ENCODE data around the gene P2RY14. TPM values are rescaled to one million over a fixed set of nuclear protein-coding genes. Genes with fewer than 3 reads are reported as not detected.

The P2RY14 gene
- total RNA-seq, 1 experiment from 2014 or later = not detected

DNA sequence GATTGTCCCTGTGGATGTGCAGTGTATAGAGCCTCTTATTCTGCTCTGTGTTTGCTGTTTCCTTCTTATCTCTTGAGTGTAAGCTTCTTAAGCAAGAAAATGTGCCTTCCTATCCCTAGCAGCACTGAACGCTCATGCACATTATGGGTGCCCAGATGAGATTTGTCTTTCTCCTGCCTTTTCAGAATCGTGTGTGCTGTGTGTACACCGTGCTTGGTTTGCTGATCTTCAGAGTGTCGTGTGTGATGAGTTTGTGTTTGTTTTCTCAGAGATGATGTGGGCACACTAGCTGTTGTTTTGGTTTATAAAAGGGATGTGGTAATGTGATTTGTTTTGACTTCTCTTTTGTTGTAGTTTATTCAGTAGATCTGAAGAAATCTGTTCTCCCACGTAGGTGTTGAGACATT lies 95.1 kb downstream of the P2RY14 start:
- no peak for DNase-seq (ENCODE audit: low read depth)

DNA sequence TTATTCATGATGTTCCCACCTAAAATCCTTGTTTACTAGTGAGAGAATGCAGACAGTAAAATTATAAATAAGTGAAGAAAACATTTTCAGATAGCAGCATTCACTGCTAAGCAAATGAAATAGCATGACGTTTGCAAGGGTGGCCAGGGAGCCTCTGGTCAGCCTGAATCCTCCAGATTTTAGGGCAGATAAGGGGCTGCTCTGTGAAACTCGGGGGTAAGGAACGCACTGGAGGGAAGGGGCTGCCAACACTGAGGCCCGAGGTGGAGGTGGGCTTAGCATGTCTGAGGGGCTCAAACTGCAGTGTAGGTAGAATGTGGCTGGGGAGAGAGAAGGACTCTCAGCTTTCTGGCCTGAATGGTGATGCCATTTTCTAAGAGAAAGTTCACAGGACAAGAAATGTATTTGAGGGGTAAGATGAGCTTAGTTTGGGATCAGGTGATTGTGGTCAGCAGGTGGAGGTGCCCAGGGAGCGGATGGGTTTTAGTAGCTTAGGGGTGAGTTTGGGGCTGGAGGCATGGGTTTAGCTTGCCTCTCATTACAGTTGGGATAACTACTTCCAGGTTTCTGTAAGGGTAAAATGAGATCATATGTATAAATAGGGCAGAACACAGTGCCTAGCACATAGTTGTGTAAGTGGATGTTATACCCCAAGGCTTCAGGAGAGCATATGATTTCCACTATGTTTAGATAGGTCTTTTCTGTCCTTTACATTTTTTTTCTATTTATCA lies 95.8 kb downstream of the P2RY14 start:
- DNase-seq (ENCODE audit: low read depth) = no peak

DNA sequence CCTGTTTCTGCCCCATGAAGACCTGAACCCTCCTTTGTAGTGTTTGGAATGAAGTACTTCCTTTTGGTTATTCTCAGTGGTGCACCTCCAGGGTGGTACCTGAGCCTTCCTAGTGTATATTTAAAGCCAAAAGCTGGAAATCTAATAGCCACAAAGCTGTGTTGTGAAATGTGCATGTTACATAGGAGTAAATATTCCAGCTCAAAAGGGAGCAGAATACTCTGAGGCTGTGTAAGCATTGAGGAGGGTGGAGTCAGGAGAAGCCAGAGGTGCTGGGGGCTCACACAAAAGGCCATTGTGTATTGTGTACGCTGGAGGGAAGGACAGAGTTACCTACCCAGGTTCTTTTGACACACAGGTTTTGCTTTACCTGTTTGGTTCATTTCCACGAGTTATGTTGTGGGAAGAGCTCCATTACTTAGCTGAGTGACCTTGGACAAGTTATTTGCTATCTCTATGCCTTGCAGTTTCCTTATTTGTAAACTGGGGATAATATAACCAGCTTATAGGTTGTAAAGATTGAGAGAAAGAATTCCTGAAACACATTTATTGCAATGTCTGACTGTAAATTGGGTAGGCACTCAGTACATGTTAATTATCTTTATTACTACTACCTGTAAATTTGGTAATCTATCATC lies 100.0 kb downstream of the P2RY14 start:
- no peak for DNase-seq (ENCODE audit: low read depth)

DNA sequence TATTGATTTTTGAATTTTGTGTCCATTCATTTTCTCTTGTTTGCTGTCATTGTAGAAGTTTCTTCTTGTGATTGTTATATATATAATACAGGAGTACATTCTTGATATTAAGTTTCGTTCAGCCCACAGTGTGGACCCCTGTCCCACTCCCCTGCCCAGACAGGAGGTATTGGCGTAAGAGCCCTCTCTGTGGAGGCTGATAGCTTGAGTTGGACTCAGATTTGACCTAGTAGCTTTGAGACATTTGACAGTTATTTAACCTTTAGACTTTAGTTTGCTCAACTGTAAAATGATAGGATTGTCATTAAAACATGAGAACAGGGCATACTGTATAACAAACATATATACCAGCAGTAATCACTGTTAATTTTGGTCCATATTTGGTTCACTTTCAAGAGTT lies 102.4 kb downstream of the P2RY14 start:
- DNase-seq (ENCODE audit: low read depth) = no peak

DNA sequence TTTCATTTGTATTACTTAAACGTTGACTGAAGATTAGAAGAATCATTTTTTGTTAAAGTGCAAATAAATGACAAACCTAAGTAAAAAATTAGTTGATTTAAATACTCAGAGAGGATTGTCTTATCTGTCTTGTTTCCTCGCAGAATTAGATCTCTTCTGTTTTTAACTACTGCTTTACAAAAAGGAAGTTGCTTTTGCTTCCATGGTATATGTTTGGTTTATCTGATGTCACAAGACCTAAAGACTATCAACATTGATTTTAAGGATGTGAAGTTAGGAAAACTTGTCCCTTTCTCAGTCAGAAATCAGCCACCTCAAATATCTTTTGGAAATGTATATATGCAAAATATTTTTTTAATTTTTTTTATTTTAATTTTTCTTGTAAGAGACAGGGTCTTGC lies 104.0 kb downstream of the P2RY14 start:
- no peak for DNase-seq (ENCODE audit: low read depth)

DNA sequence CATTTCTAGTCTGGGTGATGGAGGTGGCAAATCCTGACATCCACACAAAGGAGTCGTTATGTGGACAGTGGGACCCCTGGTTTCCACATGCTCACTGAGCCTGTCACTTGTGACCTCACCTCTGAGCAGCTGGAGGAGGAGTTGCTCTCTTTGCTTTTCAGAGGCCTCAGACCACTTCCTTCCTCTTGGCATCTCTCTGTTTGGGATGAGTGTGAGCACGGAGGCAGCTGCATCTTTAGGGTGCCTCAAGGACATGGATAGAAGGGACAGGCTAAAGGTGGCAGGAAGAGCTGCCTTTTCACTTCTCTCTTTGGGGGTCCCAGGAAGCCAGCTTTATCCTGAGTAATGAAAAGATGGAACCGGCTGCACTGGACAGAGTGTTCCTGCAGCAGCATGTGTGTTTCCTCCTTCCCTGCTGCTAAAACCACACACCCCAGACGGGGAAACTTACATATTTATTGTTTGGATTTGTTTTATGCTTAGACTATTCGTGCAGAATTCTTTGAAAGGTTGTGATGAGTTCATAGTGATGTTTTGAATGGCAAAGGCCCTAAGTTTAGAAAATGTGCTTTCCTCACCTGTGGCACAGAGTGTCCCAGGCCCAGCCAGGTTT lies 107.1 kb downstream of the P2RY14 start:
- peak; percentile 11 for DNase-seq (ENCODE audit: low read depth)

DNA sequence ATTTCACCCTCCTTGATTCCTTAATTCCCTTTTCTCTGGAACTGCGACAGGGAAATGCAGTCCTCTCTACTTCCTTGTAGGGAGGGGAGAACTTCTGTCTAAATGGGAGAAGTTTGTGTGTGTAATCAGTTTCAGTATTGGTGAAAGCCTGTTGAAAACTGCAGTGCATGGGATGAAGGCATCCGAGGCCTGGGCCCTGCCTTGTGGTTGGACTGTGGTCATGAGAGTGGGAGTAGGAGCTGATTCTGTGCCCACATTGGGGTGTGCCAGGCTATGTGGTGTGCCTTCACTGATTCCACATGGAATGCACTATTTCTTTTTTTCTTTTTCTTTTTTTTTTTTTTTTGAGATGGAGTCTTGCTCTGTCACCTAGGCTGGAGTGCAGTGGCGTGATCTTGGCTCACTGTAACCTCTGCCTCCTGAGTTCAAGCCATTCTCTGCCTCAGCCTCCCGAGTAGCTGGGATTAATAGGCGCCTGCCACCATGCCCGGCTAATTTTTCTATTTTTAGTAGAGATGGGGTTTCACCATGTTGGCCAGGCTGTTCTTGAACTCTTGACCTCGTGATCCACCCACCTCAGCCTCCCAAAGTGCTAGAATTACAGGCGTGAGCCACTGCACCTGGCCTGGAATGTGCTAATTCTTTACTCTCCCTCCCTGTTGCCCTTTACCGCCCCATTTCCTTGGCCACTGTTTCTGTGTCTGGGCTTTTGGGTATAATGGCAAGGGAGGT lies 108.2 kb downstream of the P2RY14 start:
- peak; percentile 52 for DNase-seq (ENCODE audit: low read depth)

DNA sequence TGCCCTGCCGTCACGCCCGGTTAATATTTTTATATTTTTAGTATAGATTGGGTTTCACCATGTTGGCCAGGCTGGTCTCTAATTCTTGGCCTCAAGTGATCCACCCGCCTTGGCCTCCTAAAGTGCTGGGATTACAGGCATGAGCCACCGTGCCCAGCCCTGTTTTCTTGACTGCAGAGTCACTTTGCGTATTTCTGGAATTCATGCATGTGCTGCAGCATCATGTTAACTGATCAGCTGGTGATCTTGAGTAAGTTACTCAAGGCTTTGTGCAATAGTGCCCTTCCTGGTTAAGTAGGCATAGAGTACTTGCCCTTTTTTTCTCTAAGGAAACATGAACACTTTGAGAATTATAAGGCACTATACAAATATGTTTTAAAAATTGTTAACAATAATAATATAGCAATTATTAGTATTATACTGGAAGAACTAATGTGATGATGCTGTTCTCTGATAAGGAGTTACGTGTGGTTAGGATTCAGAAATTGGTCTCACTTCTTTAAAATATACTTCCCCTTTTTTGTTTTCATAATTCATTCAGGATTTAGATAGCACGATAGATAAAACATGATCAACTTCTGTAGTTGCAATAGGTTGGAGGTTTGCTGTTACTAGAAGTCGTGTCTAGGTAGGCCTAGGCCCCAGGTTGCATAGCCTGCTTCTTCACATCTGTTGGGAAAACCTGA lies 108.9 kb downstream of the P2RY14 start:
- DNase-seq (ENCODE audit: low read depth) = no peak

DNA sequence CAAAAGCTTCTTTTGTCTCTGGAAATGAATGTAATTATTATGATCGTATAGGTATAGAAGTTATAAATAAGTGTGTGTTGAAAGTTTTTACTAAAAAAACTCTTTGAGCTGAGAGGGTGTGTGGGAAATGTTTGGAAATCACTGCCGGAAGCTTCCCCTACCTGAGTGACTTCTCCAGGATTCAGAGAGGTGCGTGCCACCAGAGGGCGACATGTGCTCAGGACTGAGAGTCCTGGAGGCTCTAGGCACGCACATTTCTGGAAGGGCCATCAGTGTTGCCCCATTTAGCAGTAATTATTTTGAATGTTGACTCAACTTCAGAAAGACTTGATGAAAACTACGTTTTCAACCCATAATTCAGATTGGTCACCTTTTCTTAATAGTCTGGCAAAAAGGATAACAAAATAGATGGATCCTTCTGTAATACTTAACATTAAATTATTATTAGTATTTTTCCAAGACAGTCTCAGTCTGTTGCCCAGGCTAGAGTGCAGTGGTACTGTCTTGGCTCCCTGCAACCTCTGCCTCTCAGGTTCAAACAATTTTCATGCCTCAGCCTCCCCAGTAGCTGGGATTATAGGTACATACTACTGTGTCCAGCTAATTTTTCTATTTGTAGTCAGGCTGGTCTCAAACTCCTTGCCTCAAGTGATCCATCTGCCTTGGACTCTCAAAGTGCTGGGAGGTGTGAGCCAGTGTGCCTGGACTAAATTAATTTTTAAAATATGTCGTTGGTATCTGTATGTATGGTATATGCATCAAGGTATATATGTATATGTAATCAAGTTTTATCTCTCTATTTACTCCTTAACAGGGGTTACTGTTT lies 109.9 kb downstream of the P2RY14 start:
- peak; percentile 75 for DNase-seq (ENCODE audit: low read depth)

DNA sequence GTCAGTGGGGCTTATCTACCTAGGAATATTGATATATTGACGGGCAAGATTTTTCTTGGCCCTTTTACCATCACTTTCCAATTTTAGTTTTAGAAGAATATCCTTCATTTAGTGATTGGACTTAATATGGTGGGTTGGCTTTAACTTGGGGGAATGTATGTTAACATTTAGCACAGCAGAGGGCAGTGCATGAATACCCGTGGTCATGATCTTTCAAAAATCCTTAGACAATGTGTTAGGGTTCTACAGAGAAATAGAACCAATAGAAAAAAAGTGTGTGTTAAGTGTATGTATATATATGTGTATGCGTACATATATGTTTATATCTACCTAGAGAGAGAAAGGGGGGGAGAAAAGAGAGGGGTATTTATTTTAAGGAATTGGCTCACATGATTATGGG lies 112.2 kb downstream of the P2RY14 start:
- DNase-seq (ENCODE audit: low read depth) = no peak

DNA sequence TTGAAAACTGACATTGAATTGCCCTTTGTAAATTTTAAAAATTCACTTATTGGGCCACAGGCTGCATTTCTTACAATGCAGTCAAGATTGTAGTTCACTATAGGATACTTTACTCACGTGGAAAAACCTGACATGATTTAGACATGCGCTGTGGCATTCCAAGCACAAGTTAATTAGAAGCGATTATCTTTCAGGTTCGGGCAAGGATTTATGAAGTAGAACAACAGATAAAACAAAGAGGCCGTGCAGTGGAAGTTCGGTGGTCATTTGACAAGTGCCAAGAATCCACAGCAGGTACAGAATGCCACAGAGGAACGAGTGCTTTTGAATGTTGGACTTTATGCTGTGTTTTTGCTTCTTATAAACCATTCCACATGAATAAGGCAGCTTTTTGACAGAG lies 113.1 kb downstream of the P2RY14 start:
- no peak for DNase-seq (ENCODE audit: low read depth)

Other genes with a start within 250 kb of the P2RY14 start
- 0.15 and 0.84 TPM in 2 replicates for gene MED12L, start 192.9 kb downstream of the P2RY14 start, total RNA-seq (2014; rRNA removed; shearing (Covaris generic))
- not detected in 2 replicates for gene GPR171, start 75.3 kb downstream of the P2RY14 start, total RNA-seq (2014; rRNA removed; shearing (Covaris generic))
- 0.66 and 0.74 TPM in 2 replicates for gene GPR87, start 38.3 kb upstream of the P2RY14 start, total RNA-seq (2014; rRNA removed; shearing (Covaris generic))
- not detected in 2 replicates for gene P2RY13, start 51.0 kb upstream of the P2RY14 start, total RNA-seq (2014; rRNA removed; shearing (Covaris generic))
- gene P2RY12, start 106.2 kb upstream of the P2RY14 start, total RNA-seq (2014; rRNA removed; shearing (Covaris generic)) = not detected in 2 replicates
- gene IGSF10, start 182.5 kb upstream of the P2RY14 start, total RNA-seq (2014; rRNA removed; shearing (Covaris generic)) = 4.3 and 5.1 TPM in 2 replicates

Data from M059J (cell line).